T1000 (cell line): ENCODE results near the gene CLCA4.
"Not testable (repeated sequence)": the region's sequence is repeated elsewhere in the genome, so short reads cannot be mapped to it uniquely, and the experiment has no call there.

ENCODE experiments used
- DNase-seq: peaks from one replicate; lab custom pipeline; 2025; ENCODE audit warnings: mixed read lengths; lab: John Stamatoyannopoulos, UW

CLCA4 gene

DNA sequence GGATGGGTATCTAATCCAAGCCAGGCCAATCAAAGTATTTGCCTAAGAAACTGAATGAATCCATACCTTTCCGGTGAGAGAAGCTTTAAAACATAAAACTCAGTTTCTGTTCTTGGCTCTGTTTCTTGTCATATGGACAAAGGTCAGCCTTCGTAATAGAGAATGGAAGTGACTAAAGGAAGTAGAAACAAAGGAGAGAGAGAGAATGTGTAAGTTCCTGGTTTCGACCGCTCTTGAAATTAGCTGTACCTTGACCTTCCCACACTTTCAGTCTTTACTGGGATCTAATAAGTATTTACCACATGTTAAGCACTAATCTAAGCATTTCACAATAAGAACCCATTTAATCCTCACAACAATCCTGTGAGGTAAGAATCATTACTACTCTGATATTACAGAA is 19.6 kb upstream of the CLCA4 start:
- DNase-seq, result no peak

DNA sequence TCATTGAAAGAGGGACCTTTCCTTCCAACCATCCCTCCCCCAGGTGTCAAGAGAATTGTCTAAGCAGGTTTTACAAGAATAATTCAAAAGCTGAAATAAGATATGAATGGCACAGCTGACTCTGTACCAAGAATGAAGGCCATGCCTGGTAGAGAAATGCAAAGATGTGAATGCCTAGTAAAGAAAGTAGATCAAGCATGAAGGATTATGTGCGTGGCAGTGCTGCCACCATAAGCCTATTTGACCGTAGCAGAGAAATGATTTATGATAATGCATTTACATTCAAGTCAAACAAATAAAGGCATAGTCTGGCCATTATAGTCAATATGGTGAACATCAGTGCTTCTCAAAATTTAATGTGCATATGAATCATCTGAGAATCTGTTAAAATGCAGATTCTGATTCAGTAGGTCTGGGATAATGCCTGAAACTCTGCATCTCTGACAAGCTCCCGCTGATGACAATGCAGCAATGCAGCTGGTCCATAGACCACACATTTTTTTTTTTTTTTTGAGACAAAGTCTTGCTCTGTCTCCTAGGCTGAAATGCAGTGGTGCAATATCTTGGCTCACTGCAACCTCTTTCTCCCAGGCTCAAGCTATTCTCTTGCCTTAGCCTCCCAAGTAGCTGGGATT is 16.6 kb upstream of the CLCA4 start:
- DNase-seq, result no peak

GRCh38 chr1:86537928-86538695 is 8.8 kb upstream of the CLCA4 start:
- DNase-seq, result no peak

DNA sequence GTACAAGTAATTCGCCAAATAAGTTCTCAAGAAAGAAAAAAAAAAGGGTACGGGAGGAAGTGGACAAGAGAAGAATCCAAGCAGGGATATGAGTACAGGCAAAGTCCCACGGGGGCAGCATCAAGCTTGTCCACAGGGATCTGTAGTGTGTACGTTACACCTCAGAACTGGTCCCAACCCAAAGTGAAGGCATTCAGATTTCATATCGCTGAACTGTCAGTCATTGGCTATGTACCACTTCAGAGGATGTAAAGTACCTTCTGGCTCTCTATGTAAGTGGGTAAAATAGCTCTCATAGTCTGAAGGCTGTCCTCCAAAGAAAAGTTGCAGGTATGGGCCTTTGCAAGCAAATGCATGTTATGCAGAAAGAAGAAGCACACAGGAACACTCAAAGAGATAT is 8.1 kb upstream of the CLCA4 start:
- no peak for DNase-seq

DNA sequence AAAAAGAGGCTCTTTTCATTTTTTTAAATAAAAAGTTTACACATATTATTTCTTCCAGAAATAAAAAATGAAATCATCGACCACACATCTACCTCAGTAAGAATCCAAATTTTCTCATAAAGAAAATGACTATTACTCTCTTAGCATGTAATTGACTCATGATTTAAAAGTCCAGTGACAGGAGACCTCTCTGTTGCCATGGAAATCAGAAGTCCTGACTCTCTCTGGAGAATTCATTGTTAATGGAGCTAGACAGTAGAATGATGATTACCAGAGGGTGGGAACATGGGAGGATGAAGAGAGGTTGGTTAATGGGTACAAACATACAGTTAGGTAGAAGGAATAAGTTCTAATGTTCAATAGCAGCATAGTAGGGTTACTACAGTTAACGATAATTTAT is 5.0 kb upstream of the CLCA4 start:
- no peak for DNase-seq

- DNase-seq, result no peak
Observed at GRCh38 chr1:86542631-86543030, 4.2 kb upstream of the CLCA4 start.

DNA sequence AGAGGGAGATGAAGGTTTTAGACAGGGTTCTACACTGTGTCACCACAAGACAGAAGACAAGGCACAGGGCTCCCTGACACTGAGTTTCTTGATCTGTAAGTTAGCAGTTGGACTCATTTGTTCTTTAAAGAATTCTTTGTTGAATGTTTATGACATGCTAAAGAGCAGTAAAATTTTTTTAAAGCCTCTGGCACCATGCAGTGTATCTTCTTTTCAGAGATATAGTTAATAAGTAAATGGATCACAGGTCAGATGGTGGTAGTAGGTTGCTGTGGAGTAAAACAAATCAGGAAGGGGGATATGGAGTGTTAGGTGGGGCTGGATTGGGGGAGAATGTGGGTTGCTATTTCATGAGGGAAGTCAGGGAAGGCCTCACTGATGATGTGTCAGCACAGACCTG is 2.0 kb downstream of the CLCA4 start:
- DNase-seq, result no peak

- DNase-seq, result no peak
Observed at GRCh38 chr1:86551305-86551704, 4.4 kb downstream of the CLCA4 start.

DNA sequence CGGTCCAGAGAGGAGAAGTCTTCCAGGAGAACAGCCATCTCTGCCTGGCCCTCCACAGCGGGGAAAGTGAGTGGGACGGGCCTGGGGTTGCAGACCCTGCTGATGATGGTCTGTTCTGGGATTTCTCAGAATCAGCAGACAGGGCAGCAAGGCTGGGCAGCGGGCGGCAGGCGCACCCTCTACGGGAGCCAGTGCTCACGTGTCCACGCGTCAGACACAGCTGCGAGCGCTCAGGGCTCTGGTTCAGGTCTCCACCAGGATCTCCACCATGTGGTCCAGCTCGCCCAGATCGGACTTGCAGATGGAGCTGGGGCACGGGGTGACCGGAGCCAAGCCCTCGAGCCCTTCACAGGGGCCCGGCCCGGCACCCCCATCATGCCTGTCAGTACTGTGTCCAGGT is 5.5 kb downstream of the CLCA4 start:
- DNase-seq, result no peak

DNA sequence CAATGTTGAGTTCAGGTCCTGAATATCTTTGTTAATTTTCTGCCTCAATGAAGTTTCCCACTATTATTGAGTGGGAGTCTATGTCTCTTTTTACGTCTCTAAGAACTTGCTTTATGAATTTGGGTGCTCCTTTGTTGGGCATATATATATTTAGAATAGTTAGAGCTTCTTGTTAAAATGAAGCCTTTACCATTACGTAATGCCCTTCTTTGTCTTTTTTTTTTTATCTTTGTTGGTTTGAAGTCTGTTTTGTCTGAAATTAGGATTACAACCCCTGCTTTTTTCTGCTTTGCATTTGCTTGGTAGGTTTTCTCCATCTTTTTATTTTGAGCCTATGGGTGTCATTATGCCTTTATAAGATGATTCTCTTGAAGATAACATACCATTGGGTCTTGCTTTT is 10.9 kb downstream of the CLCA4 start:
- no peak for DNase-seq

- DNase-seq, result no peak
Observed at GRCh38 chr1:86563849-86564248, 17.0 kb downstream of the CLCA4 start.

DNA sequence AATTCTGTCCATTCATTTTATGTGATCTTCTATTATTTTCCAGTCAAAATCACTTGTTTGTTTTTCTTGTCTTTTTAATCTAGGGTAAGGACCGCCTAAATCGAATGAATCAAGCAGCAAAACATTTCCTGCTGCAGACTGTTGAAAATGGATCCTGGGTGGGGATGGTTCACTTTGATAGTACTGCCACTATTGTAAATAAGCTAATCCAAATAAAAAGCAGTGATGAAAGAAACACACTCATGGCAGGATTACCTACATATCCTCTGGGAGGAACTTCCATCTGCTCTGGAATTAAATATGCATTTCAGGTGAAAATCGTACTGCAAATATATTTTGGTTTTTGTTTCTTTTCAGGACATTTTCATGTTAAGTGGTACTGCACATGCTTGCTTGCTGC is 20.5 kb downstream of the CLCA4 start:
- DNase-seq, result no peak

DNA sequence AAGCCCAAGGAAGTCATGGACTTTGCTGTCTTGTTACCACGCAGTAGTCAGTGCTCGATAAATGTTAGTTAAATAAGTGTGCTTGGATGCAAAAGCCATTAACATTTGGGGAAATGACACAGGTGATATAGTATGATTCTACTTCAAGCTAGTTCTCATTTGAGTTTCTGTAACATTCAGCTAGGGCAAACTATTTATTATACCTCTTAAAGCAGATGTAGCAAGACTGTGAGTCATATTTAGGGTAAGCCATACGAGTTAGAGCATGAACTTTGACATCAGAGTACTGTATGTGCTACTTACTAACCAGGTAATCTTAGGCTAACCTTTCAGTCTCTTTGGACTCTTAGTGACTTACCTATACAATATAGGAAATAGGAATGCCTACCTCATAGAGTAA is 21.0 kb downstream of the CLCA4 start:
- no peak for DNase-seq

GRCh38 chr1:86573763-86574484 is 27.0 kb downstream of the CLCA4 start:
- no peak for DNase-seq

DNA sequence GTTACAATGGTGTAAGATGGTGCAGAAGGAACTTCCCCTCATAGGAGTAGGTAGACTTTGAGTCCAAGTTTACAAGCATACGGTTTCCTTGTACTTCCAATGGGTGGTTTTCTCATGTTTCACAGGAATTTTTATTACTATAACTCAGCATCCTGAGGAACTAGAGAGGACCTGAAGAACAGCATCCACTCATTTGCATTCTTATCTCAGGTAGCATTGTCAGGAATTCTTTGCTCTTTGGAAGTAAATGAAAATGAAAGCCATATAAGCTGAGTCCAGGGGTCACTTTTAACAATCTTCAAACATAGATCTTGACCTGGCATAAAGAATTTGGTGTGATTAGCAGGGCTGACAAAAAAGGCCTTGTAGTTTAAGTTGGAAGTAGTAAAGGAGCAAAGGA is 34.4 kb downstream of the CLCA4 start:
- no peak for DNase-seq

DNA sequence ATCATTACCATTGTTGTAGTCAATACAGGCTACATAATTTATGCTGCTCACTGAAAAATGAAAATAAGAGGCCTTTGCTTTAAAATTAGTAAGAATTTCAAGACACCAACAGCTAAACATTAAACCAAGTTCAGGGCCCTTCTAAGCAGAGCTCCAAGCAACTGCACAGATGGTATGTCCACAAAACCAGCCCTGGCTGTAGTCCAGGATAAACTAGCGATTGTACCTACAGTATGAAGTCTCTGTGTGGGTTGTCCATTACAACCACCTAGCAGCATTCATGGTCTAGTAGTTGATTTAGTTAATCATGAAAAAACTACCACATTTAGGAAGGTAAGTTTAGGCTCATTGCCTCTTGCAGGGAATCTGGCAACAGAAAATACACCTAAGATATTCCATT is 35.3 kb downstream of the CLCA4 start:
- DNase-seq, result no peak

- no peak for DNase-seq
Observed at GRCh38 chr1:86583032-86583431, 36.2 kb downstream of the CLCA4 start.

DNA sequence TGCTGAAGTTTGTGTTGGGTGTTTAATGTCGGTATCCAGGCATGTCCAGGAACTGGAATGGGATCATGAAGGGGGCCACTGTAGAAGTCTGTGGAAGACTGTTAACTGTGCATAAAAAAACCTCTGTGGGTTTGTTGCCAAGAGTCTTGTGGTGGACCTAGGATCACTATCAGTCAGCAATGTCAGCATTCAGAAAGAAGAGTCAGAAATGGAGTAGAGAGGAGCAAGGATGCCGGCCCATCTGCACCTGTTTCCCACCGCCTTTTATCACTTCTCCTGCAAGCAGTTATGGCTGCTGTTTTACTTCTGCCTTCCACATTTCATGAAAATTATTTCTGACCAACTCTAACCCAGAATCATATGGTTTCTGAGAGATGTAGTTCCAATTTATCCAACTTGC is 36.7 kb downstream of the CLCA4 start:
- DNase-seq, result no peak

- no peak for DNase-seq
Observed at GRCh38 chr1:86594284-86594770, 47.4 kb downstream of the CLCA4 start.

DNA sequence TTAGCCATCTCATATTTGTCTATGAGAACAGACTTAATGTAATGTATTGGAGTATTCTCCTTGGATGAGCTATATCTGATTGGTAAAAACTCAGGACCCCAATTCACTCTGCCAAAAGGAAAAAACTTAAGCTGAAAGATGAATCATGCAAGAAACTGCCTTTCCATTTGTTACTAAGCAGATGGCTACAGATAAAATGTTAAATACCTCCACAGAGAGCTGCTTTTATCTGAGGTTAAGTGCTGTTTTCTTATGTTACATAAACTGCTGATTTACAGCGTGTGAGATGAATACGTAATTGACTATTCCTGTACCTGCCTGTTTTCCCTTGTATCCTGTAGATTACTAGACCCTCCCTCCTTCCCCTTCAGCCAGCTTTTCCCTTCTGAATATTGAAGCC is 49.3 kb downstream of the CLCA4 start:
- DNase-seq, result no peak

DNA sequence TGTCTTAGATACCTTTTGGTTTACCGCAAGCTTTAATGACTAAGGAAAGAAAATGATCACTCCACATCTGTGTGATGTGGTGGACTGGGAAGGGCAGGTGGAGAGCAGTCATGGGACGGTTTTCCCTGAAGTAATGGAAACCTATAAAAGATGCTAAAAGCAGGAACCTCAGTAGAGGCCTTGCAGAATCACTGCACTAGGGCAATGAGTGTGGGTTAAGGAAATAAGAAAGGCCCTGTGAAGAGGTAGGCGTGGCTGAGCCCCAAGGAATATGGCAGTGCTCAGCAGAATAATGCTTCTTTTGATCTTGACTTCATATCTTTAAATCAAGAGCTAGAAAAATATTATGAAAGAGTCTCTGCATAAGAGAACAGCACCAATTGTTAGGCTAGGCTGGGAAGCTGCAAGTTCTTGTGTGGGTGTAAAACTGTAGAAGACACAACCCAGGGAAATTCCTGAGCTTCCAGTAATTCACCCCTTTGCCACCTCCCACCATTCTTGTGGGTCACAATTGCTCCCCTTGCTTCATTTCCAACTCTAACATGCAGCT is 49.9 kb downstream of the CLCA4 start:
- DNase-seq, result no peak

GRCh38 chr1:86606080-86606479 is 59.2 kb downstream of the CLCA4 start:
- not testable (repeated sequence) for DNase-seq

DNA sequence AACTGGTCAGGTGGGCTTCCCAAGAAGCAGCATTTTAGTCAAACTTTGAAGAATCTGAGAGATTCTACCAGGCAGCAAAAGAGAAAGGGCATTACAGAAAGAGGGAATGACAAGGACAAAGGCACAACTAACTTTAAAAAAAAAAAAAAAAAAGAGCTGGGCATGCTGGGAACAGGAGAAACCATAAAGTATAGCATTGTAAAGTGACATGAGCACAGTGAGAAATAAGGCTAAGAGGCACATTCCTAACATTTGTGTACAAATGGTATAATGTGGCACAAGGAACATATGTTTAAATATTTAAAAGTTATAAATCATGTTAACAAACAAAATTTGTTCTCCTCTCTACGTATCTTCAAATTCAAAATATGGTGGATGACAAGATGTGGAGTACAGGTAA is 69.6 kb downstream of the CLCA4 start:
- no peak for DNase-seq
